GM21786 (cell line): ENCODE results near the gene BCAS1.

Source experiments
- ATAC-seq: cut with Tn5 transposase; IDR thresholded peaks from one replicate; pipeline ENCODE4 v1.9.1; 2021; ENCODE audit not compliant: unreplicated experiment

The BCAS1 gene

GRCh38 chr20:53914781-53915445 lies 155.5 kb downstream of the BCAS1 start:
- ATAC-seq = no peak

- no peak for ATAC-seq
Measured at GRCh38 chr20:53914091-53914780, 156.2 kb downstream of the BCAS1 start.

- ATAC-seq = no peak
Measured at GRCh38 chr20:53911301-53911700, 159.1 kb downstream of the BCAS1 start.

- ATAC-seq = no peak
Measured at GRCh38 chr20:53910351-53911002, 159.9 kb downstream of the BCAS1 start.

GRCh38 chr20:53907968-53908751 lies 162.2 kb downstream of the BCAS1 start:
- no peak for ATAC-seq

GRCh38 chr20:53905820-53906191 lies 164.6 kb downstream of the BCAS1 start:
- no peak for ATAC-seq

- ATAC-seq = no peak
Measured at GRCh38 chr20:53905019-53905819, 165.2 kb downstream of the BCAS1 start.

GRCh38 chr20:53904261-53904660 lies 166.1 kb downstream of the BCAS1 start:
- ATAC-seq = no peak

- no peak for ATAC-seq
Measured at GRCh38 chr20:53903652-53903987, 166.8 kb downstream of the BCAS1 start.

- no peak for ATAC-seq
Measured at GRCh38 chr20:53902968-53903651, 167.3 kb downstream of the BCAS1 start.

- ATAC-seq = no peak
Measured at GRCh38 chr20:53901497-53902096, 168.8 kb downstream of the BCAS1 start.

- ATAC-seq = no peak
Measured at GRCh38 chr20:53901064-53901463, 169.3 kb downstream of the BCAS1 start.

- ATAC-seq = no peak
Measured at GRCh38 chr20:53900380-53900999, 169.9 kb downstream of the BCAS1 start.

- peak; percentile 80 for ATAC-seq
Measured at GRCh38 chr20:53899351-53900167, 170.8 kb downstream of the BCAS1 start.

GRCh38 chr20:53898556-53898931 lies 171.8 kb downstream of the BCAS1 start:
- no peak for ATAC-seq

GRCh38 chr20:53897884-53898555 lies 172.4 kb downstream of the BCAS1 start:
- no peak for ATAC-seq

GRCh38 chr20:53896647-53897046 lies 173.7 kb downstream of the BCAS1 start:
- no peak for ATAC-seq

GRCh38 chr20:53896041-53896440 lies 174.4 kb downstream of the BCAS1 start:
- ATAC-seq = no peak
